Parathyroid adenoma (tissue), 2 donors: ENCODE measurements around the gene ATG2A.

ENCODE experiments used
- H2AFZ ChIP-seq: fragments of 300-600 bp; sonication (generic); one replicate; pipeline ENCODE4 v1.7.0; 2017; ENCODE audit warnings: antibody characterized with exemption, mild to moderate bottlenecking
- H3K27ac ChIP-seq: fragments of 300-600 bp; sonication (generic); one replicate; pipeline ENCODE4 v1.7.0; 2017
- H3K27me3 ChIP-seq: fragments of 300-600 bp; sonication (generic); one replicate; pipeline ENCODE4 v1.7.0; 2017; ENCODE audit warnings: low read length; ENCODE audit not compliant: control insufficient read depth, insufficient read depth
- H3K36me3 ChIP-seq: fragments of 300-600 bp; sonication (generic); one replicate; pipeline ENCODE4 v1.7.0; 2017; ENCODE audit warnings: low read length; ENCODE audit not compliant: control insufficient read depth, insufficient read depth
- H3K4me1 ChIP-seq: fragments of 300-600 bp; sonication (generic); one replicate; pipeline ENCODE4 v1.7.0; 2017; ENCODE audit warnings: control low read depth
- H3K4me2 ChIP-seq: fragments of 300-600 bp; sonication (generic); one replicate; pipeline ENCODE4 v1.7.0; 2017; ENCODE audit warnings: low read length
- H3K4me3 ChIP-seq: fragments of 300-600 bp; sonication (generic); one replicate; pipeline ENCODE4 v1.7.0; 2017; ENCODE audit warnings: low read depth, low read length
- H3K79me2 ChIP-seq: fragments of 300-600 bp; sonication (generic); one replicate; pipeline ENCODE4 v1.7.0; 2017; ENCODE audit warnings: control low read depth
- H3K9ac ChIP-seq: fragments of 300-600 bp; sonication (generic); one replicate; pipeline ENCODE4 v1.7.0; 2017; ENCODE audit warnings: mild to moderate bottlenecking
- H3K9me3 ChIP-seq: fragments of 300-600 bp; sonication (generic); one replicate; pipeline ENCODE4 v1.7.0; 2017; ENCODE audit warnings: low read length; ENCODE audit not compliant: control insufficient read depth
- CTCF ChIP-seq: fragments of 300-600 bp; sonication (generic); IDR thresholded peaks from one replicate; pipeline ENCODE4 v1.7.0; 2017; ENCODE audit warnings: antibody characterized with exemption, mild to moderate bottlenecking
- donor health status: primary hyperparathyroidism.

Gene ATG2A

GRCh38 chr11:64892838-64893193, 24.2 kb downstream of the ATG2A start:
- Histone ChIP-seq H3K36me3 (no peaks in the 10 kb centered on the region), H2AFZ (no peak overlapping the region), H3K9me3 (no peaks in the 10 kb centered on the region), H3K4me2 (no peak overlapping the region), H3K4me1 (no peaks in the 10 kb centered on the region), H3K4me3 (no peak overlapping the region), H3K27me3 (no peaks in the 10 kb centered on the region), H3K79me2 (no peaks in the 10 kb centered on the region), H3K9ac (no peak overlapping the region), H3K27ac (no peak overlapping the region)
- no peak for TF ChIP-seq CTCF

GRCh38 chr11:64892411-64892831, 24.6 kb downstream of the ATG2A start:
- H3K9me3 ChIP-seq, result no peaks in the 10 kb centered on the region
- no peaks in the 10 kb centered on the region for H3K79me2 ChIP-seq
- H3K4me3 ChIP-seq, result no peak overlapping the region
- H3K36me3 ChIP-seq, result no peaks in the 10 kb centered on the region
- H2AFZ ChIP-seq, result no peak overlapping the region
- no peaks in the 10 kb centered on the region for H3K27me3 ChIP-seq
- no peaks in the 10 kb centered on the region for H3K4me1 ChIP-seq
- H3K27ac ChIP-seq, result no peak overlapping the region
- no peak for TF ChIP-seq CTCF
- no peak overlapping the region for H3K9ac ChIP-seq
- no peak overlapping the region for H3K4me2 ChIP-seq

- Histone ChIP-seq H3K4me1 (no peaks in the 10 kb centered on the region), H3K4me2 (no peak overlapping the region), H3K9ac (no peak overlapping the region), H3K27ac (no peak overlapping the region), H3K79me2 (no peaks in the 10 kb centered on the region), H3K36me3 (no peaks in the 10 kb centered on the region), H3K9me3 (no peaks in the 10 kb centered on the region), H2AFZ (no peak overlapping the region), H3K27me3 (no peaks in the 10 kb centered on the region), H3K4me3 (no peak overlapping the region)
- TF ChIP-seq CTCF, result no peak
Measured at GRCh38 chr11:64891880-64892279, 25.1 kb downstream of the ATG2A start.

GRCh38 chr11:64891215-64891848, 25.7 kb downstream of the ATG2A start:
- H3K79me2 ChIP-seq, result no peaks in the 10 kb centered on the region
- H3K4me1 ChIP-seq, result no peaks in the 10 kb centered on the region
- TF ChIP-seq CTCF, result no peak
- no peak overlapping the region for H3K4me2 ChIP-seq
- no peaks in the 10 kb centered on the region for H3K36me3 ChIP-seq
- H3K4me3 ChIP-seq, result no peak overlapping the region
- no peak overlapping the region for H3K9ac ChIP-seq
- no peaks in the 10 kb centered on the region for H3K9me3 ChIP-seq
- H3K27ac ChIP-seq, result no peak overlapping the region
- no peak overlapping the region for H2AFZ ChIP-seq
- no peaks in the 10 kb centered on the region for H3K27me3 ChIP-seq

- Histone ChIP-seq H3K9me3 (no peaks in the 10 kb centered on the region), H3K27ac (no peak overlapping the region), H3K4me1 (no peaks in the 10 kb centered on the region), H3K36me3 (no peaks in the 10 kb centered on the region), H2AFZ (no peak overlapping the region), H3K79me2 (no peaks in the 10 kb centered on the region), H3K27me3 (no peaks in the 10 kb centered on the region), H3K9ac (no peak overlapping the region), H3K4me3 (no peak overlapping the region), H3K4me2 (no peak overlapping the region)
- no peak for TF ChIP-seq CTCF
Measured at GRCh38 chr11:64890522-64890939, 26.5 kb downstream of the ATG2A start.
